Activated CD8-positive, alpha-beta memory T cell treated with anti-CD3 and anti-CD28 coated beads for 48 hours (primary cell): Measurements from ENCODE around the gene CCRL2.
"Not testable (repeated sequence)": the region's sequence is repeated elsewhere in the genome, so short reads cannot be mapped to it uniquely, and the experiment has no call there.

ENCODE experiments used
- DNase-seq, 3 experiments: peaks; one replicate each; pipeline ENCODE4 v3.0.0-alpha.2; 2020; ENCODE audit warnings: low read depth in 2 of 3, low spot score in 2 of 3

The CCRL2 gene

DNA sequence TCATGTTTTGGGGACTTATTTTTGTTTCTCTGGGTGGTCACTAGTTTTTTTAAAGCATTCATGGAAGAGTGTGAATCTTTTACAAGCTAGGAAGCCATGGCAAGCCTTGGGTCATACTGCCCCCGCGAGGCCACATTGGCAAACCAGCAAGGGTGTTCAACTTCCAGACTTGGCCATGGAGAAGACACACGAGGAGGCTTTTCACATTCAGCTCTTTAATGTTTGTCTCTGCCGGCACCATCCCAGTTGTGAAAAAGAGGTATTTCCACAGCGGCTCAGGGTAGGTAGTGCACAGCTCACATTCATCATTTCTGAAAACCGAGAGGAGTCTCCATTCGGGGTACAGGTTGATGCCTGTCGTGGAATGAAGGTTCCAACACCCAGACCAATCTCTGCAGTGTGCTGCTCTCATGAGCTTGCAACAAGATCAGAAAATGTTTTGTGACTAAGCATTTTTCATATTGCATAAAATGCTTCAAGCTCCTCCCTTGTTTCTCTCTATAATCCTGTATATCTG lies 28.6 kb upstream of the CCRL2 start:
- peak in 2 of 3 experiments; percentile 23 to 41 for DNase-seq

DNA sequence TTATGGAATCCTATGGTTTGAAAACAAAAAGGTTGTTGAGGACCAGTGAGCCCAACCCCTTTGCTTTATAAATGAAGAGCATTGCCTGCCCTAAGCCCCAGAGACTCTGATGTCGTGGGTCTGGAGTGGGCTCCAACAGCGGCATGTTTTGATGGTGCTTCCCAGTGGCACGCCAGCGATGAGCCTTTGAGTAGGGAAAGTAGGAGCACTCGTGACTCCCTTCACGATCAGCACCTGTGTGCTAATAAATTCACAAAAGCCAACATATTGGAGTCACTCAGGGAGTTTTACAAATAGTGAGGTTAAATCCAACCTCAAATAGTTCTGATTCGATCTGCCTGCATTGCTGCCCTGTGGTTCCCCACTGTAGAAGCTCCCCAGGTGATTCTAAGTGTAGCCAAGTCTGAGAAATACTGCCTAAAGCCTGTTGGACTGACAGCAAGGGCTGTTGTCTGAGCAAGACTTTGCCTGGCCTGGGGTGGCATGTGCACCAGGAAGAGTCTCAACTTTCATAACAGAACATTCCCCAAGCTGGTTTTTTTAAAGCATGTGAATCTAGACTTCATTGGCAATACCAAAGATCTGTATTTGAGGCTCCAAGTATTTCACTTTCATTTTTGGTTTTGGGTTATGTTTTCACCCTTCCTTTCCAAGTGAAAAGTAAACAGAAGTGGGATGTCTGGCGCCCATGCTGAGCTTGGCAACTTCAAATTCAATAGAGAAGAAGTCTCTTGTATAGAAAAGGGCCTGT lies 26.4 kb upstream of the CCRL2 start:
- no peak for DNase-seq

DNA sequence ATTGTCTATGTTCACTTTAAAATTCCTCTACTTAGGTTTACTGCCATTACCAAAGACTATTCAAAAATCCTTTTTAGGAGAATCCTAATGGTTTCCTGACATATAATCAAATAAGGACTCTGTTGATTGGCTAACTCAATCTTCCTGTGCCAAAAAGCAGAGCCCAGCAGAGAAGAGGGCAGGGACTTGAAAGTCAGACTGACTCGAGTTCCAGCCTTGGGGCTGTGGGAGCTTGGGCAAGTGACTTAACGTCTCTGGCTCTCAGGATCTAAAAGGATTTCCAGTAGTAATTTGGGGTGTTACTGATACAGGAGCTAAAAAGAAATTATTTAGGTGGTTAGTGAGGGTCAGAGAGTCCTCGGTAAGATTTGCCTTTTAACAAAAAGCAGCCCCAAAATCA lies 25.4 kb upstream of the CCRL2 start:
- no peak for DNase-seq

DNA sequence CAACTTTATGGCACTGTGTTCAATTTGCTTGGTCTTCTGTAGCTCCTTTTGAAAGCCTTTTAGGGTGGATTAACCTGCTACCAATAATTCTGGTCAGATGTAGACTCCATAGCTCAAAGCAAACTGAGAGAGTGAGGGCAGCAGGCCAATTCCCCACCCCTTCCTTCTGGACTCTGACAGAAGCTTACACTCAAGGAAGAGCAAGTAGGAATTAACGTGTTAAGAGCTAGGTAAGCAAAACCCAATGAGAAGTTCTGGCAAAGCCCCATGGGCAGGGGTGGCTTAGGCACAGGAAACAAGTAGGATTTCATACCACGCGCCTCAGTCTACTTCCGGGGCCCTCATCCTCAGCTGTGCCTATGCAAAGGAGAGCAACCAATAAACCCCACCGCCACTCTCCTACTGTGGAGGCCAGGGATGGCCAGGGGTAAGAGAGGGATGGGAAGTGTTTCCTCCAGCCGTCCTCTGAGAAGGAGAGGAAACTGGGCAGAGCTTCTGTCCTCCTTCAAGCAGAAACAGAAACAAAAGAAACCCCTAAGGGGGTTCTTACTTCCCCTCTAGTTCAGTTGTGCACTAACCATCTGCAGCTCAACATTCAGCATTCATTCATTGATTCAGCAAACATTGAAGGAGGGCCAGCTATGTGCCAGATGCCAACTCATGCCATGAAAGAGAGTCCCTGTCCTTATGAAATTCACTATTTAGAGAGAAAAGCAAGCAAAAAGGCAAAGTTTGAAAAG lies 23.7 kb upstream of the CCRL2 start:
- no peak for DNase-seq

DNA sequence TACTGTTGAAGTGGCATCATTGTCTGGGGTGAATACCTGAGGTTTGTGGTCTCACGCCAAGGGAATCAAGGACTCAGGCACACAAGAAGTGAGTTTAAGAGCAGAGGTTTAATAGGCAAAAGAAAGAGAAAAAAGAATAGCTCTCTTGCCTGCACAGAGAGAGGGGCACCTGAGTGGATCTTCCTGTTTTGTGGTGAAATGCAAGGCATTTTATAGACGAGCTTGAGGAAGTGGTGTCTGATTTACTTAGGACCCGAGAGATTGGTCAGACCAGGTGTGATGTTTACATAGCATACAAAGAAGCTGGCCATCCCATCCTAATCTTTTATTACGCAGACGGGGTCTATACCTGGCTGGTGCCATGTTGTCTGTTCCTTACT lies 23.1 kb upstream of the CCRL2 start:
- no peak for DNase-seq

DNA sequence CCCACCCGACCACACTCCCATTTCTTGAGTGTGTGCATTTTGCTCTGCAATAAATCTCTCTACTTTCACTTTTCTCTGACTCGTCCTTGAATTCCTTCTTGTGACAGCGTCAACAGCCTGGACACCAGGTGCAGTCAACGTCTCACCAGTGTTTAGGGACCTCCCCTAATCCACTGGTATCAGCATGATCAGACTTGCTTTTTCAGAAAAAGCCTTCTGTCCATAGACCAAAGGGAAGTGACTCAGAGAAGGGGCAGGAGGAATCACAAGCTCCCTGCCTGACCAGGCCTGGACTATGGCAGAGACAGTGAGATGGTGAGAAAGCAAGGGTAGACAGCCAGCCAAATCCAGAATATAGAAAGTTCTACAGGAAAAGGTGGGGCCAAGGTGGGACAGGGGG lies 20.9 kb upstream of the CCRL2 start:
- no peak for DNase-seq

DNA sequence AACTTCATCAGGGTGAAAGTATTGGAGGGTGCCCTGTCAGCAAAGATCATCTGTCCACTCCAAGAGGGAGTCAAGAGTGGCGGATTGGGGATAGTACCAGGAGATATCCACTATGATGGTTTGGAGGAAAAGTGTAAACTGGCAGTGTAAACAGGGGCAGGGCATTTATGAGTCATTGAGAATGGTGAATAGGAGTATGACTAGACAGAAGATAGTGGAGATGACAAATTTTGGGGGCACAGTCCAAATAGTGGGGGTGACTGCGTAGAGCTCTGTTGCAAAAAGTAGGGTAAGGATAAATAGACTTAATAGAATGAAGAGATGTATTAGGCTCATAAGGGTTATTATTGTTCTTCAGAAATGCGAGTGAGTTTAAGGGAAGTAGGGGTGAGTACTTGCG lies 18.2 kb upstream of the CCRL2 start:
- not testable (repeated sequence) for DNase-seq

DNA sequence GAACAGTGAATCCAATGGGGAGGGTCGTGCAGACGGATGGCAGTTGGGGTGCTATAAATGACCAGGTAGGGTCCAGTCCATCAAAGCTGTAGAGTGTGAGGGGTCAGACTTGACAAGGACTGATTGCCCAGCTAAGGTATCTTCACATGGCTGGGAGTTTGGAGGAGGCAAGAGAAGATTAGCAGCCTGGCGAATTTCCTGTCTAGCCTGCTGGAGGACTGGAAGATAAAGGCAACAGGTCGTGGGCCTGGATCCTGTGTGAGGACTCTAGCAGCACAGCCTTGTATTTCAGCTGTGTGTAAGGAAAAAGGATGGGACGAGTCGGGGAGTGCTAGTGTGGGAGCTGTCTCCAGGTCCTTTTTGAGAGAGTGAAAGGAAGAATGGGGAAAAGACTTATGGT lies 17.8 kb upstream of the CCRL2 start:
- no peak for DNase-seq

DNA sequence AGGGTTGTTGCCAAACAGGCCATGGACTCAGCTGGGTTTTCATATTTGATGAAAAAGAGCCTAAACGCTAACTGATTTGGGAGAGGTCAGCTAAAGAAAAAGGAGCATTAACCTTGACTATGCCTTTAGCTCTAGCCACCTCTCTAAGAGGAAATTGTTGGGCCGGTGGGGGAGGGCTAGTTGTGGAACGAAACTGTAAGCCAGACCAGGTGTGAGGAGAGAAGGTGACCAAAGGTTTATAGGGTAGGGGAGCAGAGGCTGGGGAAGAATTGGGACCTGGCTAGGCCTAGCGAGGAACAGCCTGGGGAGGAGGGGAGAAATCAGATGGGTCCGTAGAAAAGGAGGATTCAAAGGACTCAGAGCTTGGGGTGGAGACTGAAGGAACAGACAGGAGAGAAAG lies 15.5 kb upstream of the CCRL2 start:
- DNase-seq = not testable (repeated sequence)

DNA sequence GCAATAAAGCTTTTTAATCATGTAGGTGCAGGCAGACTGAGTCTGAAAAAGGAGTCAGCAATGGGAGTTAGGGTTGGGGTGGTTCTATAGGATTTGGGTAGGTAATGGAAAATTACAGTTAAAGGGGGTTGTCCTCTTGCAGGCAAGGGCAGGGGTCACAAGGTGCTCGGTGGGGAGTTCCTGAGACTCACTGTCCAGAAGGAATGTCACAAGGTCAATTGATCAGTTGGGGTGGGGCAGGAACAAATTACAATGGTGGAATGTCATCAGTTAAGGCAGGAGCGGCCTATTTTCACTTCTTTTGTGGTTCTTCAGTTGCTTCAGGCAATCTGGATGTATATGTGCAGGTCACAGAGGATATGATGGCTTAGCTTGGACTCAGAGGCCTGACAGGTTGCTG lies 14.0 kb upstream of the CCRL2 start:
- DNase-seq = no peak

DNA sequence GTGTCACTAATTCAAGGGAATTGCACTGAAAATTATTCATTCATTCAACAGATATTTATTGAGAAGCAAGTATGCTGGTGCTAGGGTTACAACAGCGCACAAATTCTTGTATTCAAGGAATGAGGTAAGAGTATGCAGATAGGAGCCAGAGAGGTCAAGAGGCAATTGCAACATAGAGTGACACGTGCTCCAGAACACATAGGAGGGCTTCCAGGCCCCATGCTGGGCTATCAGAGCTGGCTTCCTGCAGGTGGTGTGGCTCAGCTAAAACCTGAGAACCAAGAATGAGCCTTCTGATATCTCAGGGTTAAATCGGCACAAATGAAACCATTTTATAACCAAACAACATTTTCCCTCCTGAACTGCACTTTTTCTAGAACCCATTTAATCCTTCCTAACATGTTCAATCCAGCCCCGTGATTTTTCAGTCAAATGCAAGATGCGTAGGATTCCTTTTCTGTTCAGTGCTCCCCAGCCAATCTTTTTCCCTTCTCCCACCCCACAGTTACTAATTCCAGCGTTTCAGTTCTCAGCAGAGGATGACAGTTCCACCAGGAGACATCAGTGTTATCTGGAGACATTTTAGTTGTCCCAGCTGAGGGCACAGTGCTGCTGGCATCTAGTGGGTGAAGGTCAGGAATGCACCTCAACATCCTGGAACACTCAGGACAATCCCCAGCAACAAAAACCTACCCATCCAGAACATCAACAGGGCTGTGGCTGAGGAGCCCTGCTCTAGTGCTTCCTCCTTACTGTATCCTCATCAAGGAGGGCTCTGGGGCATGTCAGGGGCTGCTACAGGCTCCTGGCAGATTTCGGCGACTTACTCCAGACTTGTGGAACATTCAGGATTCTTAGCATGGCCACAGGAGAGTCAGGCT lies 13.3 kb upstream of the CCRL2 start:
- DNase-seq = no peak

DNA sequence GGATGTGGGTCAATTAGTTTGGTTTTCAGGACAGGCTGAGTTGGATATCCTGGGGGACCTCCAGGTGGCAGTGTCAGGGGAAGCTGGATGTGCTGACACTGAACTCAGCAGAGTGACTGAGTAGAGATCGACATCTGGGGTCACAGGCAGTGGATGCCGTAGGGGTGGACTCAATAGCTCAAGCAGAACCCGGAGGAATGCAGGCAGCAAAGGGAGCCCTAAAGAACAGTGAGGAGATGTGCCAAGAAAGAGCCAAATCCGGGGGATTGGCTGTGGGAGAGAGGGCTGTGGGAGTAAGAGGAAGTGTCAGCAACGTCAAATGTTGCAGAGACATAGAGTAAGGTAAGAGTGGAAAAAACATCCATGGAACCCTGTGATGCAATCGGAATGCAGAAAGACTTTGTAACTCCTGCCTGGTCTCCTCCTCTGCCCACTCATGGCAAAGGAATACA lies 11.8 kb upstream of the CCRL2 start:
- DNase-seq = no peak

DNA sequence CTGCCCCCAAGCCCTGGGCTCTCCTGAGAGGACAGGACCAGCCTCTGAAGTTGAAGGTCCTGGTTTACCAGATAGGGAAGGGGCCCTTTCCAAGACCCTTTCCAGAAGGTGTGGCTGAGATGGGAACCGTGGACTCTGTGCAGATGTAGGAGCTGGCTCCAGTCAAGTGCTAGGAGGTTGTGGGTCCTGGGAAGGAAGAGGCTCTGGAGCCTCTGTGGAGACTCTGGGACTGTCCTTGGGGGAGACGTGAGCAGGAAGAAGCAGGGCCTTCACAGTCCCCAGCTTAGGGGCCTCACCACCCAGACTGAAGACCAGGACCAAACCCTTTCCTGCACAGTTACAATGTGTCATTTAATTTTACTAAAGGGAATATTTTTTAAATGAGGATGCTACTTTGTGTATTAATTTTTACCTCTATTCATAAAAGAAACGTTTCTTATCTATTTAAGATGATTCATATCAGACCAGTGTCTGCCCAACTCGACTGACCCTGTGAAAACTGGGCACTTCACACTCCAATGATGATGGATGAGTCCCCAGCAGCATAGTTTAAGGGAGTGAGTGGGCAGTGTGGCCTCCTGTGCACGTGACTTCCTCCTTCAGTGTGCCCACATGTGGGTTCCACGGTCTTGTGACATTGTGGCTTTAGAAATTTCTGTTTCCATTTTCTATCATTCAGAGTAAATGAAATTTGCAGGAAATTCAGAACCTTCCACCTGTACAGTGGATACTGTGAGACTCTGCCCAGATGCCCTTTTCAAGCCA lies 11.1 kb upstream of the CCRL2 start:
- no peak for DNase-seq

DNA sequence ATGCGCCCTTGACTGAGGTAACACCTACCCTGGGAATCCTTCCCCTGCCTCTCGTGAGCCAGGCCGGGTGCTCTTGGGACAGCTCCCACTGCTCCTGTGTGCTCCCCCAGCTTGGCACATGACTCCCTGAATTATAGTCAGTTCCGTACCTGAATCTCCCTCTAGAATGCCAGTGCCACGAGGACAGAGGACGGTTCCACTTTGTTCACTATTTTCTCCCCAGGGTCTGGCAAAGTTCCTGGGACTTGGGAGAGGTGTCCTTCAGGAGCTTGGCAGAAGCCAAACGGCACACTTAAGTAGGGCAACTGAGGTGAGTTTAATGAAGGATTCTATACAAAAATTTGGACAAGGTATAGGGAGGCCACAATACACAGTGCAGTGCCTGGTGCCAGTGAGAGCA lies 9.9 kb upstream of the CCRL2 start:
- no peak for DNase-seq

DNA sequence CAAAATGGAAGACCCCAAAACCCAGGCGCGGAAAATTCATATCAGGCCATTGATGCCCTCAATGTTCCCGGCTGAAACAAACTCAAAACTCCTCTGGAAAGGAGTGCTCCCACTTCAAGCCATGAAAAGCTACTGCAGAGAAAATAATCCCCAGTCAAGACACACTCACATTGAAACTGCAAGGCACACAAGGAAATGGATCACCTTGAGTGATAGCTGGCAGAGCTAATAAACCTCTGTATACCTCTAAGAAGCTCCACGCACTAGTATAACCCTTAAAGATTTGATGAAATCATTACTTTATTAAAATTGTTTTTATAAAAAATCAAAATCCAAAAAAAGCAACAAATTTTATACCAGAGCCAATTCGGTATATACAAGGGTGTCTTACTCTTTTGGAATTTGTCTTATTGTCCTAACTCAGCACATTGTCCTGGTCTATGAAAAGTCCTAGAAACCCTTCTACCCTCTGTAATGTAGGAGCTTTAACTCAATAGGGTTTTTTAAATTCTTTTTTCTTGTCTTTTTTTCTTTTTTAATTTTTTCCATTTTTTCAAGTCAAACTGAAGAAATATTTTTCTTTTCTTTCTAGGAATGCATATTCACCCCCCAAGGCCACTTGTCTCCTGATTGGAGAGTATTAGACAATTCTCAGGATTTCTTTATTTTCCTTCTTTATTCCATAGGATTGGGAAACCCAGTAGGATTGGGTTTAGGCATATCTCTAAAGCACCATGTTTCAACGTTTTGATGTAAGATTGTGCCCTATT lies 8.7 kb upstream of the CCRL2 start:
- DNase-seq = no peak

DNA sequence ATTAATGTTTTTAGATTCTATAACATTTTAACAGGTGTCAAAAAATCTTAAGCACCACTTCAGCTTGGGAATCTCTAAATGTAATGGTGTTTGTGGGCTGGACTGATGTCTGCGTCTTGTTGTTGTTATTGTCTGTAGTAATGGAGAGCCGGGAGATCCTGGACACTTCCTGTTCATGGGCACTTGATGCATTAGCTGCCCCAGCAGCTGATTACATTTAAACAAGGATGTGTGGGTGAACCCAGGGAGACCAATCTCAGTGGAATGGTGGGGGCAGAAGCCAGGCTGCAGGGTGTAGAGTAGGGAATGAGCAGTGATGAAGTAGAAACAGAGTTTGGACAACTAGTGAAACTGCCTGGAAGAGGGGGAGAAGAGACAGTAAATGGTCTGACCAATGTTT lies 8.0 kb upstream of the CCRL2 start:
- no peak for DNase-seq

DNA sequence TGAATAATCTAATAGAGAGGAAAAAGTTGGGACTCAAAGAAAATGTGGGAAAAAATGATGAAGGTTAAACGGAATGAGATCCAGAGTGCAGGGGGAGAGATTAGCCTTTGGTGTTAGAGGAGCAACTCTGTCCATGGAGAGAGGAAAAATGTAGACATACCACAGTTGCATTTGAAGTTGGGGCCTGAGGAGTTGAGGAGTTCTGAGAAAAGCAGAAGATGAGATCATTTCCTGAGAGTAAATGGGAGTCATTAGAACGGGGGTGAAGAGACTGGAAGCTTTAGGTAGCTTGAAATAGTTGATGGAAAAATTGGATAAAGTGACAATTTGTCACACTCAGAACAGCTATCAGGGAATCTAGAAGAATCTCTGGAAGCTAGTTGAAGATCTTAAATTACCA lies 7.5 kb upstream of the CCRL2 start:
- DNase-seq = no peak

DNA sequence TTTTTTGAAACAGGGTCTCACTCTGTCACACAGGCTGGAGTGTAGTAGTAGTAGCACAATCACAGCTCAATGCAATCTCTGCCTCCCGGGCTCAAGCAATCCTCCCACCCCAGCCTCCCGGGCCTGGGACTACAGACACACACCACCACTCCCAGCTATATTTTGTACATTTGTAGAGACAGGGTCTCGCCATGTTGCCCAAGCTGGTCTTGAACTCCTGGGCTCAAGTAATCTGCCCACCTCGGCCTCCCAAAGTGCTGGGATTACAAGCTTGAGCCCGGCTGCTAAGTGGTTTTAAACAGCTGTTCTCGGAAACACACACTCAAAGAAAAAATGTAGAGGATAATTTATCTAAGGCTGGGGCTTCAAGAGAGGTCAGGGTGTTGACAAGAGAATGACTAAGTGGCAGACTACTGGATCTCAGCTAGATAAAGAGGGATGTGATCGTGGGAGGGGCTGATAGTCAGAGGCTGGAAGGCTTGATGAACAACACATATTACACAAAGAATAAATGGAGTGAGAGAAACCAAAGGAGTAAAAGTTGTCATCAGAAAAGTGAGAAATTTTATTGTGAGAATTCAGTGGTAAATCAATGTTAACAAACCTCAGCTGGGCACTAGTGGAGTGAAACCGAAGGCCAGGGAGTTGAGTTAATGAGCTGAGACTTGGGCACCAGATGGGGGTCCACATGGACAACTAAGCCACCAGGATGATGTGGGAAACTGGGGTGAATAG lies 6.9 kb upstream of the CCRL2 start:
- DNase-seq = no peak

DNA sequence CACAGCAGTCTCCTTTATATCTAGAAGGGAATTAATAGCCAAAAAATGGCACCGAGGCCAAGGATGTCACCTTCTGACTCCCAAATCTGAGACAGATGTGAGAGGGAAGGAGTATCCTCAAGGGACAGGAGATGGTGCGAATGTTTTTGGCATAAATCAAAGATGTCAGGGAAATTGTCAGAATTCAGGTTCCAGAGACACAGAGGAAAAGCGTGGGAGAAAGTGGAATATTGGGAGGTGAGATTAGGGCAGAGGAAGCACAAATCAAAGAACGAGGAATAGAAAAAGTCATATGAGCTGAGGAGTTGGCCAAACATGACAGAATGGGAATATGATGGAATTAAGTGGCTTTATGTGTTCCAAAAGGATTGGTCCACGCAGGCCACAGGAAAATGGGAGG lies 6.2 kb upstream of the CCRL2 start:
- DNase-seq = no peak
